ENCODE measurements around the gene RNASEH2B. TPM values are rescaled to one million over a fixed set of nuclear protein-coding genes. Genes with fewer than 3 reads are reported as not detected.

The RNASEH2B gene
- total and polyA plus RNA-seq, 2 of the 13 experiments (the other 11 are each of a cell fraction or from before 2014, with no cell fraction given), result 17.2 to 55.4 TPM

DNA sequence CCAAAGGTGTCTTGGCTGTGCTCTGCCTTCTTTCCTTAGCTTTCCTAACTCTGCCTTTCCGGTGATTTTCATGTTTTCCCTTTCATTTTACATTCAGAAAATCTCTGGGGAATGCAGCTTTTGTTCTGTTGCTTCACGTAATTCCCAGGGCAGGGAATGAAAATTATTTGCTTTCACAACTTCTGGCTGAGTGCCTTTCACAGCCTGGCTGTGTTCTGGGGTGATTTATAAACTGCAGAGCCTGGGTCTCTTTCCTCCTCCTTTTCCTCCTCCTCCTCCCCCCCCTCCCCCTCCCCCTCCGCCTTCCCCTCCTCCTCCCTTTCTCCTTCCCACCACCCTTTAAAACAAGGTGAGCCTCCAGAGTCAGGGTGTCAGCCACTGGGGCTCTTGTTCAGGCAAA lies 84.3 kb downstream of the RNASEH2B start:
- FAIRE-seq (no peak), DNase-seq (ENCODE audit: low spot score) (no peak), ATAC-seq (no peak)
- TF ChIP-seq PCBP2 (optimal IDR thresholded peaks at IDR 0.05; ENCODE audit: low read depth, low read length, poor library complexity, severe bottlenecking) (peak; percentile 27), SIN3B (IDR thresholded peaks at IDR 0.05; ENCODE audit: low read length) (no peak)
- no peaks in the 10 kb centered on the region for H3K9me3 ChIP-seq (ENCODE audit: low read length)
- no peaks in the 10 kb centered on the region for H3K79me2 ChIP-seq (ENCODE audit: insufficient read depth, low read length)
- H3K27ac ChIP-seq (ENCODE audit: extremely low read length, insufficient read depth, low read length), result no peak overlapping the region
- in situ Hi-C loops (cut with HindIII; ENCODE audit: extremely low pct_ligation_motif_present, low pct_unique_long_range_greater_than_20kb), result no loop called here
- CTCF ChIA-PET (ENCODE audit: low intra/inter-chr PET ratio, low total read pairs), result no interaction called here
- 4% methylated on average over 3 of the region's 3 CpGs for WGBS (ENCODE audit: low lambda C conversion rate)
- peaks cover 2 to 14% of the 10 kb centered on the region in 2 experiments; a peak in 3 of 5 replicates for H3K27me3 ChIP-seq (ENCODE audit: control insufficient read depth in 1 of 2, insufficient read depth in 2 of 2, low read length in 2 of 2)
- POLR2A ChIA-PET, result no interaction called here
- BruUV-seq (replicated peaks), result no TSS peak
- H3K4me2 ChIP-seq (ENCODE audit: low read depth, low read length), result no peak overlapping the region
- no peaks in the 10 kb centered on the region for H4K20me1 ChIP-seq (ENCODE audit: insufficient read depth, low read length)
- intact Hi-C loops (cut with micrococcal nuclease; ENCODE audit: unreplicated experiment), result no loop called here
- no peak overlapping the region for H2AFZ ChIP-seq (ENCODE audit: low read length)
- H3K4me1 ChIP-seq (ENCODE audit: insufficient read depth, low read length), result 0 out of 2 replicates have a peak, but pooled peaks cover 17% of the 10 kb centered on the region
- H3K4me3 ChIP-seq (replicated peaks in 1 of 3; ENCODE audit: insufficient read depth in 1 of 3, low read depth in 2 of 3, low read length in 3 of 3), result no peak overlapping the region
- H3K9ac ChIP-seq (ENCODE audit: insufficient read depth, low read depth, low read length), result no peak overlapping the region
- no peaks in the 10 kb centered on the region for H3K36me3 ChIP-seq (replicated peaks in 1 of 2; ENCODE audit: control insufficient read depth in 1 of 2, insufficient read depth in 2 of 2, low read length in 2 of 2)

DNA sequence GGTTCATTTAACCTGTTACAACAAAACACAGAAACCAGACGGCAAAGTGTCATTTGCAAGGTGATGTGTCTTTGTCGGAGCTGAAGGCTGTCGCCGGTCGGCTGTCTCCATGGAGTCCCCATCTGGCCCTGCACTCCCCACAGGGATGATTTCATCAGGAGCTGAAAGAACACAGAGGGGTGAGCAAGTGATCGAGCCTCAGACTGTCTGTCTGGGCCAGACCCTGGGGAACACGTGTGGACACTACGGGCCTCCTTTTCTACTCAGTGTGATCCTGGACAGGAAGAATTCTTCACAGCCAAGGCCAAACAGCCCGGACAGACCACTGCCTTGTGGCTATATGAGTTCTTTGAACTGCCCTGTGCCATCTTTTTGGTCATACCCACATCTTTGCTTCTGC lies 85.1 kb downstream of the RNASEH2B start:
- Histone ChIP-seq H3K79me2 (ENCODE audit: insufficient read depth, low read length) (no peaks in the 10 kb centered on the region), H3K4me3 (replicated peaks in 1 of 3; ENCODE audit: insufficient read depth in 1 of 3, low read depth in 2 of 3, low read length in 3 of 3) (no peak overlapping the region), H3K36me3 (replicated peaks in 1 of 2; ENCODE audit: control insufficient read depth in 1 of 2, insufficient read depth in 2 of 2, low read length in 2 of 2) (no peaks in the 10 kb centered on the region), H3K27me3 (ENCODE audit: control insufficient read depth in 1 of 2, insufficient read depth in 2 of 2, low read length in 2 of 2) (peaks cover 2 to 16% of the 10 kb centered on the region in 2 experiments; a peak in 3 of 5 replicates), H3K9me3 (ENCODE audit: low read length) (no peaks in the 10 kb centered on the region), H3K4me2 (ENCODE audit: low read depth, low read length) (no peak overlapping the region), H3K27ac (ENCODE audit: extremely low read length, insufficient read depth, low read length) (no peak overlapping the region), H2AFZ (ENCODE audit: low read length) (no peak overlapping the region), H3K9ac (ENCODE audit: insufficient read depth, low read depth, low read length) (no peak overlapping the region), H3K4me1 (ENCODE audit: insufficient read depth, low read length) (0 out of 2 replicates have a peak, but pooled peaks cover 17% of the 10 kb centered on the region), H4K20me1 (ENCODE audit: insufficient read depth, low read length) (no peaks in the 10 kb centered on the region)
- DNase-seq (ENCODE audit: low spot score), result no peak
- POLR2A ChIA-PET, result no interaction called here
- intact Hi-C loops (cut with micrococcal nuclease; ENCODE audit: unreplicated experiment), result no loop called here
- in situ Hi-C loops (cut with HindIII; ENCODE audit: extremely low pct_ligation_motif_present, low pct_unique_long_range_greater_than_20kb), result no loop called here
- ATAC-seq, result no peak
- FAIRE-seq, result no peak
- TF ChIP-seq HMG20B (CRISPR knock-in tag; conservative IDR thresholded peaks at IDR 0.05) (no peak), FOXA3 (CRISPR knock-in tag; IDR thresholded peaks at IDR 0.05) (no peak), HOXA7 (CRISPR knock-in tag; IDR thresholded peaks at IDR 0.05) (no peak), ZNF432 (CRISPR knock-in tag; IDR thresholded peaks at IDR 0.05; ENCODE audit: borderline replicate concordance) (no peak), ZNF230 (CRISPR knock-in tag; IDR thresholded peaks at IDR 0.05) (no peak), SALL2 (CRISPR knock-in tag; IDR thresholded peaks at IDR 0.05) (no peak)
- TF ChIP-seq, protein P1, sequence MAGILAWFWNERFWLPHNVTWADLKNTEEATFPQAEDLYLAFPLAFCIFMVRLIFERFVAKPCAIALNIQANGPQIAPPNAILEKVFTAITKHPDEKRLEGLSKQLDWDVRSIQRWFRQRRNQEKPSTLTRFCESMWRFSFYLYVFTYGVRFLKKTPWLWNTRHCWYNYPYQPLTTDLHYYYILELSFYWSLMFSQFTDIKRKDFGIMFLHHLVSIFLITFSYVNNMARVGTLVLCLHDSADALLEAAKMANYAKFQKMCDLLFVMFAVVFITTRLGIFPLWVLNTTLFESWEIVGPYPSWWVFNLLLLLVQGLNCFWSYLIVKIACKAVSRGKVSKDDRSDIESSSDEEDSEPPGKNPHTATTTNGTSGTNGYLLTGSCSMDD (CRISPR knock-in tag; IDR thresholded peaks at IDR 0.05), result no peak
- TF ChIP-seq, protein P2, sequence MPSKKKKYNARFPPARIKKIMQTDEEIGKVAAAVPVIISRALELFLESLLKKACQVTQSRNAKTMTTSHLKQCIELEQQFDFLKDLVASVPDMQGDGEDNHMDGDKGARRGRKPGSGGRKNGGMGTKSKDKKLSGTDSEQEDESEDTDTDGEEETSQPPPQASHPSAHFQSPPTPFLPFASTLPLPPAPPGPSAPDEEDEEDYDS (CRISPR knock-in tag; IDR thresholded peaks at IDR 0.05), result no peak
- 41% methylated on average over 8 of the region's 9 CpGs for WGBS (ENCODE audit: low lambda C conversion rate)
- CTCF ChIA-PET (ENCODE audit: low intra/inter-chr PET ratio, low total read pairs), result no interaction called here
- no TSS peak for BruUV-seq (replicated peaks)
